ENCODE data around the gene RAI1. TPM values are rescaled to one million over a fixed set of nuclear protein-coding genes. Genes with fewer than 3 reads are reported as not detected.

RAI1 gene
- total RNA-seq, 1 experiment from 2014 or later = 46.8 TPM

- H3K4me3 ChIP-seq (ENCODE audit: low read depth, low read length, poor library complexity, severe bottlenecking) = peak overlapping the region; percentile 82
- TF ChIP-seq CTCF (conservative IDR thresholded peaks at IDR 0.05; ENCODE audit: low read depth, low read length) (0 out of 2 replicates have a peak, but pooled peaks have one; percentile 13), EZH2 (IDR thresholded peaks at IDR 0.05; ENCODE audit: borderline replicate concordance, low read depth, low read length, poor library complexity, severe bottlenecking) (no peak)
- ChIA-PET POLR2A (ENCODE audit: low non-redundant PET) (no interaction called here), CTCF (interaction anchor here (0.6 kb wide), 2 partner anchors 196 to 1321 kb away, joined by 3 to 10 read pairs; no protein-coding TSS in a partner anchor)
- no TSS peak for BruUV-seq (replicated peaks)
- intact Hi-C loops (cut with micrococcal nuclease; ENCODE audit: unreplicated experiment) = loop anchor here (1.0 to 5.0 kb wide), 4 partner anchors 110 to 237 kb away; no protein-coding TSS in a partner anchor
- no peaks in the 10 kb centered on the region for H3K9me3 ChIP-seq (ENCODE audit: low read depth, low read length, poor library complexity, severe bottlenecking)
- no peaks in the 10 kb centered on the region for H3K27me3 ChIP-seq (replicated peaks; ENCODE audit: insufficient read depth, low read depth, low read length, poor library complexity)
- peaks cover 33% of the 10 kb centered on the region for H3K4me1 ChIP-seq (ENCODE audit: insufficient read depth, low read length, poor library complexity, severe bottlenecking)
- no peaks in the 10 kb centered on the region for H3K36me3 ChIP-seq (ENCODE audit: insufficient read depth, low read length, poor library complexity, severe bottlenecking)
- DNase-seq (ENCODE audit: low spot score) = peak; percentile 52
- H3K27ac ChIP-seq (ENCODE audit: low read depth, low read length, poor library complexity, severe bottlenecking) = peak overlapping the region; percentile 94
Observed at GRCh38 chr17:17681744-17682292, 560 bp downstream of the RAI1 start.

- TF ChIP-seq EZH2 (IDR thresholded peaks at IDR 0.05; ENCODE audit: borderline replicate concordance, low read depth, low read length, poor library complexity, severe bottlenecking) = no peak
- no peak for TF ChIP-seq CTCF (conservative IDR thresholded peaks at IDR 0.05; ENCODE audit: low read depth, low read length)
- DNase-seq (ENCODE audit: low spot score) = no peak
- Histone ChIP-seq H3K27me3 (replicated peaks; ENCODE audit: insufficient read depth, low read depth, low read length, poor library complexity) (no peaks in the 10 kb centered on the region), H3K4me3 (ENCODE audit: low read depth, low read length, poor library complexity, severe bottlenecking) (peak overlapping the region; percentile 82), H3K9me3 (ENCODE audit: low read depth, low read length, poor library complexity, severe bottlenecking) (no peaks in the 10 kb centered on the region), H3K27ac (ENCODE audit: low read depth, low read length, poor library complexity, severe bottlenecking) (peak overlapping the region; percentile 94), H3K4me1 (ENCODE audit: insufficient read depth, low read length, poor library complexity, severe bottlenecking) (peaks cover 33% of the 10 kb centered on the region), H3K36me3 (ENCODE audit: insufficient read depth, low read length, poor library complexity, severe bottlenecking) (no peaks in the 10 kb centered on the region)
- ChIA-PET CTCF (interaction anchor here (0.6 kb wide), 2 partner anchors 102 to 196 kb away, joined by 3 read pairs; no protein-coding TSS in a partner anchor), POLR2A (ENCODE audit: low non-redundant PET) (no interaction called here)
- intact Hi-C loops (cut with micrococcal nuclease; ENCODE audit: unreplicated experiment) = loop anchor here (5.0 kb wide), 2 partner anchors 110 to 130 kb away; no protein-coding TSS in a partner anchor
- no TSS peak for BruUV-seq (replicated peaks)
Observed at GRCh38 chr17:17682293-17682736, 1.1 kb downstream of the RAI1 start.

GRCh38 chr17:17682737-17683680, 1.8 kb downstream of the RAI1 start:
- Histone ChIP-seq H3K36me3 (ENCODE audit: insufficient read depth, low read length, poor library complexity, severe bottlenecking) (no peaks in the 10 kb centered on the region), H3K27ac (ENCODE audit: low read depth, low read length, poor library complexity, severe bottlenecking) (peak overlapping the region; percentile 94), H3K27me3 (replicated peaks; ENCODE audit: insufficient read depth, low read depth, low read length, poor library complexity) (no peaks in the 10 kb centered on the region), H3K4me1 (ENCODE audit: insufficient read depth, low read length, poor library complexity, severe bottlenecking) (peaks cover 33% of the 10 kb centered on the region), H3K9me3 (ENCODE audit: low read depth, low read length, poor library complexity, severe bottlenecking) (no peaks in the 10 kb centered on the region), H3K4me3 (ENCODE audit: low read depth, low read length, poor library complexity, severe bottlenecking) (peak overlapping the region; percentile 82)
- no peak for TF ChIP-seq EZH2 (IDR thresholded peaks at IDR 0.05; ENCODE audit: borderline replicate concordance, low read depth, low read length, poor library complexity, severe bottlenecking)
- TF ChIP-seq CTCF (conservative IDR thresholded peaks at IDR 0.05; ENCODE audit: low read depth, low read length) = no peak
- intact Hi-C loops (cut with micrococcal nuclease; ENCODE audit: unreplicated experiment) = loop anchor here (5.0 kb wide), 2 partner anchors 109 to 129 kb away; no protein-coding TSS in a partner anchor
- BruUV-seq (replicated peaks) = TSS peak; percentile 60
- POLR2A ChIA-PET (ENCODE audit: low non-redundant PET) = interaction anchor here (0.6 kb wide), 1 partner anchor 40 kb away, joined by 4 read pairs; no protein-coding TSS in a partner anchor
- peak; percentile 79 for DNase-seq (ENCODE audit: low spot score)
- CTCF ChIA-PET = interaction anchor here (0.6 kb wide), 1 partner anchor 101 kb away, joined by 3 read pairs; no protein-coding TSS in a partner anchor
